Ishikawa (cell line): ENCODE data around the gene JOSD2.

ENCODE experiments used
- CEBPB ChIP-seq: IDR thresholded peaks from 2 replicates; pipeline ENCODE4 v1.6.1; 2012
- CREB1 ChIP-seq: IDR thresholded peaks from 2 replicates; pipeline ENCODE4 v1.6.1; 2012; ENCODE audit warnings: low read depth
- EGR1 ChIP-seq: IDR thresholded peaks from 2 replicates; pipeline ENCODE4 v1.6.1; 2012
- EP300 ChIP-seq: IDR thresholded peaks from 2 replicates; pipeline ENCODE4 v1.6.1; 2012; ENCODE audit warnings: borderline replicate concordance
- FOXM1 ChIP-seq: IDR thresholded peaks from 2 replicates; pipeline ENCODE4 v1.6.1; 2012; ENCODE audit warnings: low read depth, borderline replicate concordance
- MAX ChIP-seq: IDR thresholded peaks from 2 replicates; pipeline ENCODE4 v1.6.1; 2012
- NFIC ChIP-seq: IDR thresholded peaks from 2 replicates; pipeline ENCODE4 v1.6.1; 2012
- RAD21 ChIP-seq: IDR thresholded peaks from 2 replicates; pipeline ENCODE4 v1.6.1; 2012; ENCODE audit warnings: low read depth
- REST ChIP-seq: IDR thresholded peaks from 2 replicates; pipeline ENCODE4 v1.6.1; 2012; ENCODE audit warnings: low read depth, mild to moderate bottlenecking
- TAF1 ChIP-seq: IDR thresholded peaks from 2 replicates; pipeline ENCODE4 v1.6.1; 2012; ENCODE audit warnings: low read depth, mild to moderate bottlenecking
- TCF12 ChIP-seq: IDR thresholded peaks from 2 replicates; pipeline ENCODE4 v1.6.1; 2012; ENCODE audit warnings: low read depth
- TEAD4 ChIP-seq: IDR thresholded peaks from 2 replicates; pipeline ENCODE4 v1.6.1; 2012
- USF1 ChIP-seq: IDR thresholded peaks from 2 replicates; pipeline ENCODE4 v1.6.1; 2012
- YY1 ChIP-seq: IDR thresholded peaks from 2 replicates; pipeline ENCODE4 v1.6.1; 2012; ENCODE audit warnings: low read depth
- ZBTB7A ChIP-seq: IDR thresholded peaks from 2 replicates; pipeline ENCODE4 v1.6.1; 2012; ENCODE audit warnings: low read depth

Gene JOSD2

GRCh38 chr19:50510121-50510670, 795 bp downstream of the JOSD2 start:
- no peak for TF ChIP-seq CEBPB
- TF ChIP-seq RAD21: no peak
- TF ChIP-seq TAF1: no peak
- TF ChIP-seq EGR1: no peak
- TF ChIP-seq REST: no peak
- TF ChIP-seq TEAD4: no peak
- no peak for TF ChIP-seq USF1
- TF ChIP-seq MAX: no peak
- TF ChIP-seq FOXM1: no peak
- no peak for TF ChIP-seq NFIC
- no peak for TF ChIP-seq TCF12
- TF ChIP-seq ZBTB7A: no peak
- TF ChIP-seq YY1: no peak
- TF ChIP-seq CREB1: no peak
- no peak for TF ChIP-seq EP300

DNA sequence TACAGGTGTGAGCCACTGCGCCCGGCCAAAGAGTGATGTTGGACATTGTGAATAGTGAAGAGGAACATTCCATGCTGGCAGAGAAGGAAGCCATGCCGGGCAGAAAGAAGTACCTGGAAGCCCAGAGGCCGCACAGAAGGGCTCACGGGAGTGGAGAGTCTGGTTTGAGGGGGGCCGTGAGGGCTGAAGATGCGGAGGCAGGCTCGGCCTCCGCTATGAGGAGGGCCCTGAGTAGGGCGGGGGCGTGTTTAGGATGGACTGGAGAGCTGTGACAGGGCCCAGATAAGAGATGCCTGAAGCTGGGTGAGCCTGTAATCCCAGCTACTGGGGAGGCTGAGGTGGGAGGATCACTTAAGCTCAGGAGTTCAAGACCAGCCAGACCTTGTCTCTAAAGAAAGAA, 1.6 kb downstream of the JOSD2 start:
- no peak for TF ChIP-seq FOXM1
- TF ChIP-seq CEBPB: no peak
- TF ChIP-seq USF1: no peak
- no peak for TF ChIP-seq EGR1
- no peak for TF ChIP-seq TEAD4
- no peak for TF ChIP-seq EP300
- TF ChIP-seq YY1: no peak
- no peak for TF ChIP-seq MAX
- TF ChIP-seq RAD21: no peak
- TF ChIP-seq REST: no peak
- TF ChIP-seq TAF1: no peak

GRCh38 chr19:50508843-50509190, 2.2 kb downstream of the JOSD2 start:
- TF ChIP-seq NFIC (no peak), TCF12 (no peak), EP300 (no peak), YY1 (no peak), FOXM1 (no peak), TEAD4 (no peak), ZBTB7A (no peak), RAD21 (no peak), USF1 (no peak), MAX (no peak), REST (no peak), EGR1 (no peak)

DNA sequence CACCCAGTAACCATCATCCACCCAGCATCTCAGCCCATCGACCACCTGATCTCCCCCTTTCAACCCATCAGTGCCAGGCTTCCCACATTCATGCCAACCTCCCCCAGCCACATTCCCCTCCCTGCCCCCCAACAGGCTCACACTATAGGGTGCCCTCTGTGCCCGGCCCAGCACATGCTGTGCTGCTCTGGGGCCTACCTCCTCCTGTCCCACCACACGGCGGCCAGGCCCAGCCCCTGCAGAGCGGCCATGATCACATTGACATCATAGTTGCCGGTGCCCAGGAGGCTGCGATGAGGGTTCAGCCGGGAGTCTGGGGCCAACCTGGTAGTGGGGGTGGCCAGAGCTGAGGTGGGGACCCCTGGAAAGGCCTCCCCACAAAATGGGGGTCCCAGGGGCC, 3.6 kb downstream of the JOSD2 start:
- TF ChIP-seq CEBPB (no peak), RAD21 (no peak), TEAD4 (no peak), NFIC (no peak), USF1 (no peak), EP300 (no peak), TCF12 (no peak), YY1 (no peak), MAX (no peak), TAF1 (no peak), FOXM1 (no peak), REST (no peak), EGR1 (no peak), CREB1 (no peak)
